ENCODE measurements around the gene GALNT14. TPM values are rescaled to one million over a fixed set of nuclear protein-coding genes. Genes with fewer than 3 reads are reported as not detected.

The GALNT14 gene
- total RNA-seq, 3 donors from 2014 or later = 0.16 to 4.3 (median 4.1) TPM

GRCh38 chr2:30931841-30932407 lies 206.3 kb downstream of the GALNT14 start:
- Histone ChIP-seq H3K27ac (no peak overlapping the region), H3K27me3 (no peaks in the 10 kb centered on the region), H3K4me3 (no peak overlapping the region), H3K9me3 (no peaks in the 10 kb centered on the region), H3K36me3 (no peaks in the 10 kb centered on the region), H3K4me1 (no peaks in the 10 kb centered on the region)
- no peak for DNase-seq (ENCODE audit: low spot score in 2 of 2)
- intact Hi-C loops (cut with DNase I; ENCODE audit: low total_unique reads) = no loop called here
- TF ChIP-seq CTCF (IDR thresholded peaks at IDR 0.05) (no peak), POLR2A (IDR thresholded peaks at IDR 0.05) (no peak), POLR2AphosphoS5 (IDR thresholded peaks at IDR 0.05) (no peak)

GRCh38 chr2:30930716-30931115 lies 207.5 kb downstream of the GALNT14 start:
- intact Hi-C loops (cut with DNase I; ENCODE audit: low total_unique reads) = no loop called here
- Histone ChIP-seq H3K4me3 (no peak overlapping the region), H3K27me3 (no peaks in the 10 kb centered on the region), H3K9me3 (no peaks in the 10 kb centered on the region), H3K27ac (no peak overlapping the region), H3K36me3 (no peaks in the 10 kb centered on the region), H3K4me1 (no peaks in the 10 kb centered on the region)
- no peak for DNase-seq (ENCODE audit: low spot score in 2 of 2)
- no peak for TF ChIP-seq POLR2A (IDR thresholded peaks at IDR 0.05)
- TF ChIP-seq POLR2AphosphoS5 (IDR thresholded peaks at IDR 0.05) = no peak
- TF ChIP-seq CTCF (IDR thresholded peaks at IDR 0.05) = no peak

- H3K9me3 ChIP-seq = no peaks in the 10 kb centered on the region
- no peak overlapping the region for H3K4me3 ChIP-seq
- H3K4me1 ChIP-seq = no peaks in the 10 kb centered on the region
- H3K36me3 ChIP-seq = no peaks in the 10 kb centered on the region
- intact Hi-C loops (cut with DNase I; ENCODE audit: low total_unique reads) = no loop called here
- DNase-seq (ENCODE audit: low spot score in 2 of 2) = no peak
- H3K27me3 ChIP-seq = no peaks in the 10 kb centered on the region
- no peak overlapping the region for H3K27ac ChIP-seq
- no peak for TF ChIP-seq POLR2AphosphoS5 (IDR thresholded peaks at IDR 0.05)
- TF ChIP-seq POLR2A (IDR thresholded peaks at IDR 0.05) = no peak
- TF ChIP-seq CTCF (IDR thresholded peaks at IDR 0.05) = no peak
Measured at GRCh38 chr2:30927465-30928075, 210.7 kb downstream of the GALNT14 start.

- intact Hi-C loops (cut with DNase I; ENCODE audit: low total_unique reads) = no loop called here
- Histone ChIP-seq H3K27ac (no peak overlapping the region), H3K36me3 (no peaks in the 10 kb centered on the region), H3K4me3 (no peak overlapping the region), H3K27me3 (no peaks in the 10 kb centered on the region), H3K4me1 (no peaks in the 10 kb centered on the region), H3K9me3 (no peaks in the 10 kb centered on the region)
- no peak for DNase-seq (ENCODE audit: low spot score in 2 of 2)
- TF ChIP-seq POLR2AphosphoS5 (IDR thresholded peaks at IDR 0.05) = no peak
- no peak for TF ChIP-seq POLR2A (IDR thresholded peaks at IDR 0.05)
- no peak for TF ChIP-seq CTCF (IDR thresholded peaks at IDR 0.05)
Measured at GRCh38 chr2:30926606-30927005, 211.6 kb downstream of the GALNT14 start.

- Histone ChIP-seq H3K9me3 (no peaks in the 10 kb centered on the region), H3K4me1 (no peaks in the 10 kb centered on the region), H3K27me3 (no peaks in the 10 kb centered on the region), H3K27ac (no peak overlapping the region), H3K36me3 (no peaks in the 10 kb centered on the region), H3K4me3 (no peak overlapping the region)
- TF ChIP-seq CTCF (IDR thresholded peaks at IDR 0.05) (no peak), POLR2A (IDR thresholded peaks at IDR 0.05) (no peak), POLR2AphosphoS5 (IDR thresholded peaks at IDR 0.05) (no peak)
- intact Hi-C loops (cut with DNase I; ENCODE audit: low total_unique reads) = no loop called here
- DNase-seq (ENCODE audit: low spot score in 2 of 2) = no peak
Measured at GRCh38 chr2:30923623-30924022, 214.6 kb downstream of the GALNT14 start.
